Liver (tissue), 3 donors: ENCODE measurements around the gene ARHGAP9.

Experiments used
- HNF4A ChIP-seq, 2 donors: conservative IDR thresholded peaks; 2 replicates each; pipeline ENCODE4 v1.6.1; 2016; ENCODE audit warnings: antibody characterized with exemption in 2 of 2, mild to moderate bottlenecking in 2 of 2
- TAF1 ChIP-seq: conservative IDR thresholded peaks from 2 replicates; pipeline ENCODE4 v1.6.1; 2016; ENCODE audit warnings: antibody characterized with exemption, mild to moderate bottlenecking
- TF ChIP-seq, protein P1 (sequence below): fragments of 150-350 bp; IDR thresholded peaks from 2 replicates; pipeline ENCODE4 v1.5.1; 2017; ENCODE audit warnings: improper control_type of control experiment, low read depth, low read length; ENCODE audit not compliant: missing input control
- donor health status: healthy.
- donor health status: healthy.

GRCh38 chr12:57488402-57489156 lies 8.9 kb upstream of the ARHGAP9 start:
- TF ChIP-seq, protein P1, sequence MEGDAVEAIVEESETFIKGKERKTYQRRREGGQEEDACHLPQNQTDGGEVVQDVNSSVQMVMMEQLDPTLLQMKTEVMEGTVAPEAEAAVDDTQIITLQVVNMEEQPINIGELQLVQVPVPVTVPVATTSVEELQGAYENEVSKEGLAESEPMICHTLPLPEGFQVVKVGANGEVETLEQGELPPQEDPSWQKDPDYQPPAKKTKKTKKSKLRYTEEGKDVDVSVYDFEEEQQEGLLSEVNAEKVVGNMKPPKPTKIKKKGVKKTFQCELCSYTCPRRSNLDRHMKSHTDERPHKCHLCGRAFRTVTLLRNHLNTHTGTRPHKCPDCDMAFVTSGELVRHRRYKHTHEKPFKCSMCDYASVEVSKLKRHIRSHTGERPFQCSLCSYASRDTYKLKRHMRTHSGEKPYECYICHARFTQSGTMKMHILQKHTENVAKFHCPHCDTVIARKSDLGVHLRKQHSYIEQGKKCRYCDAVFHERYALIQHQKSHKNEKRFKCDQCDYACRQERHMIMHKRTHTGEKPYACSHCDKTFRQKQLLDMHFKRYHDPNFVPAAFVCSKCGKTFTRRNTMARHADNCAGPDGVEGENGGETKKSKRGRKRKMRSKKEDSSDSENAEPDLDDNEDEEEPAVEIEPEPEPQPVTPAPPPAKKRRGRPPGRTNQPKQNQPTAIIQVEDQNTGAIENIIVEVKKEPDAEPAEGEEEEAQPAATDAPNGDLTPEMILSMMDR: no peak
- no peak for TF ChIP-seq TAF1
- TF ChIP-seq HNF4A (conservative IDR thresholded peaks at IDR 0.05): no peak
